HG02610 (cell line): Measurements from ENCODE around the gene CSTF1.

Experiments used
- ATAC-seq: cut with Tn5 transposase; IDR thresholded peaks from one replicate; pipeline ENCODE4 v1.9.1; 2021; ENCODE audit warnings: mild to moderate bottlenecking, moderate library complexity; ENCODE audit not compliant: unreplicated experiment

Gene CSTF1

GRCh38 chr20:56392132-56392880 is at the start of gene CSTF1, which contains the start of gene AURKA:
Gene CSTF1, plus strand, starts transcription at chr20:56392645. Its CDS starts 2,908 bp downstream, at chr20:56395553.
Gene AURKA, minus strand, starts transcription at chr20:56392215. Its CDS starts 4,018 bp downstream, at chr20:56388197.
- peak; percentile 96 for ATAC-seq

GRCh38 chr20:56342783-56343182 is 49.7 kb upstream of the CSTF1 start:
- no peak for ATAC-seq

- ATAC-seq, result no peak
Observed at GRCh38 chr20:56343861-56344381, 48.5 kb upstream of the CSTF1 start.

GRCh38 chr20:56345911-56346310 is 46.5 kb upstream of the CSTF1 start:
- ATAC-seq, result no peak

- no peak for ATAC-seq
Observed at GRCh38 chr20:56347628-56348304, 44.7 kb upstream of the CSTF1 start.

- ATAC-seq, result no peak
Observed at GRCh38 chr20:56348305-56348693, 44.1 kb upstream of the CSTF1 start.

GRCh38 chr20:56348746-56349145 is 43.7 kb upstream of the CSTF1 start:
- ATAC-seq, result no peak

GRCh38 chr20:56350842-56351241 is 41.6 kb upstream of the CSTF1 start:
- ATAC-seq, result no peak

GRCh38 chr20:56352345-56353055 is 39.9 kb upstream of the CSTF1 start:
- no peak for ATAC-seq

- no peak for ATAC-seq
Observed at GRCh38 chr20:56353356-56353755, 39.1 kb upstream of the CSTF1 start.

GRCh38 chr20:56358070-56358469 is 34.4 kb upstream of the CSTF1 start:
- no peak for ATAC-seq

GRCh38 chr20:56358600-56359211 is 33.7 kb upstream of the CSTF1 start, which contains the start of gene FAM210B:
Gene FAM210B, plus strand, starts transcription at chr20:56358974. Its CDS starts 32 bp downstream, at chr20:56359006.
- peak; percentile 99 for ATAC-seq

- ATAC-seq, result peak; percentile 22
Observed at GRCh38 chr20:56359212-56360132, 33.0 kb upstream of the CSTF1 start.

GRCh38 chr20:56360133-56360907 is 32.1 kb upstream of the CSTF1 start:
- no peak for ATAC-seq

GRCh38 chr20:56360908-56361205 is 31.6 kb upstream of the CSTF1 start:
- no peak for ATAC-seq

- ATAC-seq, result no peak
Observed at GRCh38 chr20:56361900-56362299, 30.5 kb upstream of the CSTF1 start.

- no peak for ATAC-seq
Observed at GRCh38 chr20:56362833-56363413, 29.5 kb upstream of the CSTF1 start.

- ATAC-seq, result no peak
Observed at GRCh38 chr20:56363491-56363890, 29.0 kb upstream of the CSTF1 start.
